IPS DF 19.7 (cell line): ENCODE data around the gene SLC38A10.
A peak's percentile ranks its signal among the peaks of the same experiment; 100 is the strongest.

Experiments used
- DNase-seq: peaks from one replicate; pipeline ENCODE4 v3.0.0-alpha.2; 2013; ENCODE audit warnings: low read depth, low spot score

The SLC38A10 gene

DNA sequence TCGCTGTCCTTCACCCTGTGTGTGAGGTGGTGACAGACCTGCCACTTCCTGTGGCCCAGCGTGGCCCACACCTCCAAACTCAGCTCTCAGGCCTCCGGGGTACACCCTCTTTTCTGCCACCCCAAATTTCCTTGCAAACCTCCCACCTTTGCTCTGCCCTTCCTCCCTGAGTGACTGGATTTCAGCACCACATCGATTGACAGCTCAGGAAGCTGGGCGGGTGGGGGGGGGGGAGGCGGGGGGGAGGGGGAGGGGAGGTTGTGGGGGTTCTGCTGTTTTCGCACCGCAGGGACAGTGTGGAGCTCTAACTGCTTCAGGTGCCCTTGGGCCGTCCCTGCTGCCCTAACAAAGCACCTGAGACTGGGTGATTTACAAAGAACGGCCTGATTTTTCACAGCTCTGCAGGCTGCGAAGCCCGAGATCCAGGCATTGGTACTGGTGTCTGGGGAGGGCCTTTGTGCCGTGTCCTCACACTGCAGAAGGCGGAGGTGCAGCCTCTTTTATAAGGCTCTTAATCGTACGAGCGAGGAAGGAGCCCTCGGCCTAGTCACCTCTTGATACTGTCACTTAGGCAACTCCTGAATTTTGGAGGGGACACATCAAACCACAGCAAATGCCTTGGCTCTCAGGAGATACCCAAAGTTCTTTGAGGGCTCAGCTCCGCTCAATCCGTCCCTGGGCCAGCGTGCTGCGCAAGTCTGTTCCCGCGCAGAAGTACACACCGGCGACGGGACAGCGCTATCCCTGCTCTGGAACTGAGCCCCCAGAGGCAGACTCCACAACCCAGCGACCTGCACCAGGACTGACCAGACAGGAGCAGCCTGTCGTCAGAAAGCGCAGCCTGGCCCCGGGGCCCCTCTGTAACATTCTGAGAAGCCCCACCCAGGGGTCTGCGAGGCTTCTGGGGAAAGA, 52.4 kb downstream of the SLC38A10 start:
- DNase-seq, result no peak

DNA sequence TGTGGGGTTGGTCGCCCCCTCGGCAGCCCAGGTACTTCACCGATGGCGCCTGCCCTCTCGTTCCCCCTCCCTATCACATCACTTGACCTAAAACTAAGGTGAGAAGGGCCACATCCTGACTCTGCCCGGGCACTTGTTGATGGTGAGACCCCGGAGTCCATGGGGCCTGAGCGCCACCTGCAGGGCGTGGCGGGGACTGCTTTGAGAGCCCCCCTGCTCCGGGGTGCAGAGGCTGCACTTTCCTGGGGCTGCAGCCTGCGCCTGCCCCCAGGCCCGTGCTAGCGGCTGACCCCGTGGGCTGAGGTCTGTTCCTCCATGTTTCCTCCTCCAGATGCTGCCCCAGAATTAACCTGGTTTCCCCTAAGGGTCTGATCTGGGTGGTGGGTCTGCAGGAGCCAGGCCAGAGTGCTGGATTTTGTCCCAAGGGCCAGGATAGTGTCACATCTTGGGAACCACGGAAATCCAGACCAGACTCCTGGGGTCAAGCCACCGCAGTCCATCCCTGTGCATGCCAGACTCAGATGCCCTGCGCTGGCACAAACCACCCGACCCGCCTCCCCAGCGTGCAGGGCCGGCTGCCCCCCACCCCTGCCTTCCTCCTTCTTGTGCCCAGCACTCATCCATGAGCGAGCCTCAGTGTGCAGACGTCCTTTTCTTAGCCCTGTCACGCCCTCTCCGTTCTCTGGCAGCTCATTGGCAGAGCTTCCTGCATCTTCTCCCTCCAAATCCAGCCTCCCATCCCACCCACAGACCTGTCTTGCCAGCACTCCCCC, 53.3 kb downstream of the SLC38A10 start:
- DNase-seq, result peak; percentile 42

DNA sequence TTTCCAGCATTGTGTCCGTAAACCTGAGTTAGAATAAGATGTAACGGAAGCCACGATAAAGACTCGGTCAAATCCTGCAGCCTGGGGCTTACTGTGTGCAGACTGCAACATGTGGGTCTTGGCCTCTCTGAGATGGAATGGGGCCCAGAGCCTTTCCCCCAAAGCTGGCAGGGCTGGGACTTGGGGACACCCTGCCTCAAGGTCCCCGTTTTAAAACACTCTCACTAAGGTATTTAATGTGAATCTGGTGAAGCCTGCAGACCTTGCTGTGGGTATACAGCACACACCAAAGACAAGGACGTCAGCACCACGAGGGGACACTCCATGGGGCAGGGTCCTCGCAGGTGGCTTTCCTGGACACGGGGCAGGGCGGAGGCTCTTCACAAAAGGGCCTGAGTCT, 53.9 kb downstream of the SLC38A10 start:
- DNase-seq, result no peak

DNA sequence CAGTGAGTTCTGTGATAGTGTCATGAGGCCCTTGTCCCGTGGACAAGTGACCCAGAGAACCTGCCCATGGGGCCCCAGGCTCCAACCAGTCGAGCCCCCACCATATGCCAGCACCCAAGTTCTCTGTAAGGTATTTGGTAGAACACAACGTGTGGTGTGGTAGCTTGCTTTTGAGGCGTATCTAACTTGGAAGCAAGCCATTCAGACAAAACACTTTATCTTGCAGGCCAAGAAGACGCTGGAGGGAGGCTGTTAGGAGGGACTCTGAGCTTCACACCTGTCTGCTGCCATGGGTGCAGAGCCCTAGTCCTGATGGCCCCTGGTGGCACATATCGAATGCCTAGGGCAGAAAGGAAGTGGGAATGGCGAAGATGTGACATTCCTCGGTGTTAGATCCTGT, 54.3 kb downstream of the SLC38A10 start:
- no peak for DNase-seq

DNA sequence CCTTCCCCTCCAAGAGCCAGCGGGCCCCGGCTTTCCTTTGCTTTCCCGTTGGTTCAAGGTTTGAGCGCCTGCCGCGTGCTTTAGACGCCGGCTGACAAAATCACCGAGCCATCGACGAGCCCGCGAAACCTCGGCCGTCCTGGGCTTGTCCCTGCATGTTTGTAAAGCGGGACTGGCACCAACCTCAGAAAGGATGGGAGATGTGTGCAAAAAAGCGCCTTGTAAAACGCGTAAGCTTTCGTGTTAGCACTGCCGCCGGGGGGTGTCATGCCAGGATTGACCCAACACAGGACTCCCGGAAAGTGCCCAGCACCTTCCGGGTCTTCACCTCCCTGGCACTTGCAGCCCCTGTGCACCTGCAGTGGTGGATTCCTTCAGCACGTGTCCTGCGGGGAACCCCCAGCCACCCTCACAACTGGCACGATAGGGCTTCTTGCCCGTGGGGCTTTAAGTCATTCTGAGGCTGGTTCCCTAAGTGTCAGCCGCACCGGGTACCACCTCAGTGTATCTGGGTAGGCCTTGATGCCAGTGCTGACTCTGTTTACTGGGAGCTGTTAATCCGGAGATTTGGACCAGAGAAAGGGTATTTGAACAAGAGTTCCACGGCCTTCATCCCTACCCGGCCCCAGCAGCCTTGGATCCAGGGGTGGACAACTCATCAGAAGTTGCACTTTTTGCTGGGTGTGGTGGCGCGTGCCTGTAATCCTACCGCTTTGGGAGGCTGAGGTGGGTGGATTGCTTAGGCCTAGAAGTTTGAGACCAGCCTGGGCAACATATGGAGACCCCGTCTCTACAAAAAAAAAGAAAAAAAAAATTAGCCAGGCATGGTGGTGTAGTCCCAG, 55.2 kb downstream of the SLC38A10 start:
- DNase-seq, result no peak

DNA sequence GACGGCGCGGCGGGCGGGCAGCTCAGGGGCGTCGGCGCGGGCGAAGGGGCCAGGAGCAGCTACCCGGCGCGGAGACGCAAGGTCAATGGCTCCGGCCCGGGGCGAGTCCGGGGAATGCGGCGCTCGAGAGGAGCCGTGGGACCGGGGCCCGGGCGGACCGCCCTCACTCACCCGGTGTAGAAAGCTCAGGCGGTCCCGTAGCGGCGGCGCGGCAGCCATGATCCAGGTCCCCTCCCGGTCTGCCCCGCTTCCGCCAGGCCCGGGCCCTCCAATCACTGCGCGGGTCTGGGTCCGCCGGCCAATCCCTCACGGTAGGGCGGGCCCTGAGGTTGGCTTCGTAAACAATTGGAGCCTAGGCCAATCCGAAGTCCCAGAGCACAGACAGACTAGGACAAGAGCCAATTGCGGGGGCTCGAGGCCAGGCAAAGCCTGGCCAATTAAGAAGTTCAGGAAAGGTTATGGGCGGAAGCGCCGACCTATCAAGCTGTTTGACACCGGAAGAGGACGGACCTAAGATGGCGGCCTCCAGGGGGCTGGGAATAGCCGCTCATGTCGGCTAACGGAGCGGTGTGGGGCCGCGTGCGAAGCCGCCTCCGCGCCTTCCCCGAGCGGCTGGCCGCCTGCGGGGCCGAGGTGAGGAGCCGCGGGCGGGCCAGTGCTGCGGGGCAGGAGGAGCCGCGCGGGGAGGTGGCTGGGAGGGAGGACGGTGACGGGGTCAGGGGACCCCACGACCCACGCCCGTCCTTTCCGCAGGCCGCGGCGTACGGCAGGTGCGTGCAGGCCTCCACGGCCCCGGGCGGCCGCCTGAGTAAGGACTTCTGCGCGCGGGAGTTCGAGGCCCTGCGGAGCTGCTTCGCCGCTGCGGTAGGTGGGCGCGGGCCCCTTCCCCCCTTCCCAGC, 56.0 kb downstream of the SLC38A10 start, which contains the start of the genes NDUFAF8 and TEPSIN:
NDUFAF8 (plus strand) TSS at position 504 of the 899 bp plus-strand sequence; CDS start at position 550, 46 bp downstream.
TEPSIN (minus strand) TSS at position 241 of the 899 bp plus-strand sequence; CDS start at position 219, 22 bp downstream.
- DNase-seq, result peak; percentile 97

DNA sequence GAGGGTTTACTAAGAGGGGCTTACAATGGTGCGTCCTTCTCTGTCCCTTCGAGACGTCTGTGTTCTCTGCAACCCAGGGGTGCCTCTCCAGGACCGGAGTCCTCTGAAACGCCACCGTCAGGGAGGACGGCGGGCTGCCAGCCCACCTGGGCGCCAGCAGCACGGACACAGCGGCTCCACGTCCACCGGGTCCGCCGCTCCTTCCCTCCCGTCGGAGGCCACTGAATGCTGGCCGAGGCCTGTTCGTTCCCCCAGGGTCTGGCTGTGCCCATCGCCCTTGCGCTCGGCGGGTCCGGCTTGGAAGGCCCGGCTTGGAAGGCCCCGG, 56.7 kb downstream of the SLC38A10 start:
- DNase-seq, result no peak

DNA sequence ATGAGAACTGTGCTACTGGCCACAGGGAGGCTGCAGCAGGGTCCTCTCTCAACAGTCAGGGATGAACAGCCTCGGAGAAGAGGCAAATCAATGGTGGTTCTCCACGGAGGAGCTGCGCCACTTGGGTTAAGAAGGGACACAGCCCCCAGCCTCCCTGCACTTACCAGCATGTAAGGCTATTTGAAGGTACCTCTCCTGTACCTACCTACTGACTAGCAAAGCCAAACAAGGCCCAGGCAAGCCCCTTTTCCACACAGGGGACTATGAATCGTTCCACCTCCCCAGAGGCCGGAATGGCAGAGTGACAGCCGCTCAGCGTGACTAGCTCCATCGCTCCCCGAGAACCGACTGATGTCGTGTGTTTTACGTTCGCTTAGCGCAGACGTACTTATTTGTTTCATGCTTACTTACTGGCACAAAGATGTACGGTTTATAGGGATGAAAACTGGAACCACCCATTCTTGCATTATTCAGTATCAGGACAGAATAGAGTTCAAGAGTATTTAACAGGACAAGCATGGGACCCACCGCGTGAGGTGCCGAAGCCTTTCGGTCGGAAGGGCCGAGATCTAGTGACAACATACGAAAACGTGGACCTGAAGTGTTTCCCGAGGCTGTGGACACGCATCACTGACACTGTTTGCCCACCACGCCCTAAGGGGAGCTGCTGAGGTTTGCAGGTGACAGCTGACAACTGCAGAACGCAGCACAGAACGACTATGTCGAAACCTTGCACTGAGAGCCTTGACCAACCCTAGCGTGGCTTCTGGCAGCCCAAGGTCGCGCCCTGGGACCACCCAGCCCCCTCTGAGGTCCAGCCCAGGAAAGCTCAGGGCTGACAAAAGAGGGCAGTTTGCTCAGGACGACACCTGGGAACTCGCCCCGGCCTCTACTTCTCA, 57.3 kb downstream of the SLC38A10 start:
- DNase-seq, result no peak

DNA sequence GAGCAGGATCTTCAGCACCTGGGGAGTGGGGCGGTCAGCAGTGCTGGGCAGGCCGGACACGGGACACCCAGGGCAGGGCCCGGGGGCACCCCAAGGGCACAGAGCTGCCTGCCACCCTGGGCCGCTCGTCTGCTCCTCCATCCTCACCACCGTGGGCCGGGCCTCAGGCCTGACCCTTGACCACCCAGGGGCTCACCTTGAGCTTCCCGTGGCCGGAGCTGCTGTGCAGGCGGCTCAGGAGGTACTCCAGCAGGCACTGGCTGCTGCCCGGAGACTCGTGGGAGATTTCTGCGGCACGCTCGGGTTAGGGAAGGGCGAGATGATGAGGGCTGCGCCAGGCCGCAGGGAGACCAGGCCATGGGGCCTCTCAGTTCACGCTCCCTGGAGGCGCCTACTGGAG, 58.3 kb downstream of the SLC38A10 start:
- no peak for DNase-seq

DNA sequence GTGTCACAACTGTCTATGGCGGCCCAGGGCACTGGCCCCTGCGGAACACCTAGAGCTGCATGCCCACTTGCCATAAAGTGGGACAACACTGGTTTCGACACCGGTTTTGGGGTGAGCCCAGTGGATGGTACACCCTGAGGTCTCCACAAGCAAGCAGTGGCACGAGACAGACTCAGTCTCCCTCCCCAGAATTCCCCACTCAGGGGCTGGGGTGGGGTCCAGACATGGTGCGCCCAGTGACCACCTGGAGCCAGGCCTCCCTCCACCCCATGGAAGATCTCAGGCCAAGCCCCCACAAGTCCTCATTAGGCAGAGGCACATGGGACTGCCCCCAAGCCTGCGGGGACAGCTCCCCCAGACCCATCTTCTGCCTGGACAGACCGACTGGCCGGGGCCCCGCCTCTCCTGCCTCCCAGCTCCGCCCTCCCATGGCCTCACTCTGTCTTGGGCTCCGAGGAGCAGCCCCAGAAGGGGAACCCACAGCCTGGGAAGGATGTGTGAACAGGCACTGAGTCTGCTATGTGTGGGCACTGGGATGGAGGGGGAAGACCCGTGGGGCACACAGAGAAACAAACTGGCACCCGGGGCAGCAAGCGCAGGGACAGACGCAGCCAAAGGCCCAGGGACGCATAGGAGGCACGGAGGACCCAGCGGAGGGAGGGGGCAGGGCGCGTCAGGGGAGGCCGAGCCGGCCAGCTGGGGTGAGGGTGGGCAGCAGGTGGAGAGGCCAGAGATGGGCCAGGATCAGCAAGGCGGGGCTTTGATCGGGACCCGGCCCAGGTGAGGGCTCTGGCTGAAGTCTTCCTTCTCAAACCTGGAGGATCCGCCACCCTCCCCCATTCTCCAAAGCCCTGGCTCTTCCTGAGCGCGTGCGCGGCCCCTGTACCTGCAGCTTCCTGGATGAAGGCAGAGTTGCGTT, 59.0 kb downstream of the SLC38A10 start:
- DNase-seq, result no peak

DNA sequence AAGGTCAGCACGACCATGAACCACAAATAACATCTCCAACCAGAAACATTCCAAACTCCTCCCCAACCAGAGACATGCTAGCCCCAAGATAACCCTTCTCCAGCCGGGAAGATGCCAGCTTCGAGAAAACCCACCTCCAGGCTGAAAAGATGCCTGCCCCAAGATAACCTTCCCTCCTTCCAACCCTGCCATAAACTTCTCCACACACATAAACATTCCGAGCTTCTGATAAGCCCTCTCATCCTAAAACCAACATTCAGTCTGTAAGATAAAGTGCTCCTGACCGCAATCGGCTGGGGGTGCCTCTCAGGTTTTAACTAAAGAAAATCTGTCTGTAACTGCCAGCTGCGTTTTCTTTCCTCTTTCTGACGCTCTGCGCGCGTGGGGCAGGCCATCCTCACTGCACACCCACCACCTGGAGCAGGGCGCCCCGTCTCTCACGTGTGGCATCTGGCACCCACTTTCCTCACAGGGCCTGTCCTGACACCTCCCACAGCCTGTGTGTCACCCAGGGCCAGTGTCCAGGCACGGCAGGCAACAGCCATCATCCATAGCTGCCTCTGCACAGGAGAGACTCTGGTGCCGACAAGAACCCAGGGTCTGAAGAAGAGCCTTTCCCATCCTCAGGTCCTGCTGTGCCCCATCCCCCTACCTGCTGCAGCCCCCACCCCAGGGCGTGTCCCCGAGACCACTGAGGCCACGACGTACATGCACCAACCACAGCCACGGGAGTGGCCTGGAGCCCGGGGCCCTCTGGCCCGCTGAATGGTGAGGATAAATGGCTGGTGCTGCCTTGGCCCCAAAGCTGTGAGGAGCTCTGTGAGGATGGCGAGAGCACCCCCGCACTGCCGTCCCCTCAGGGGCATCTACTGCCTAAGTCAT, 59.9 kb downstream of the SLC38A10 start:
- DNase-seq, result no peak

DNA sequence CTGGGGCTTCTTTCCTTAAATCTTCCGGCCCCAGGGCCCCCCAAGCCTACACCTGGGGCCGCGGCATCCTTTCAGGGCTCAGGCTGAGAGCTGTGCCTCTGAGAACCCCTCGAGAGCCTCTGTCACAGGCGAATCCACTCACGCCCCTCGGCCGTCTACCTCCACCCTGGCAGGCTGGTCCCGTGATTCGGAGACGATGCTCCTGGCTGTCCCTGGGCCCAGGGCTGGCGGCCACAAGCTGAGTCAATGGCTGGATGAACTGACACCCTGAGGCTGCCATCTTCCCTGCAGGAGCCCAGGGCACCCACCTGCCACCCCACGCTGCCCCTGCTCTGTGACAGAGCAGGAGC, 60.6 kb downstream of the SLC38A10 start:
- DNase-seq, result no peak

DNA sequence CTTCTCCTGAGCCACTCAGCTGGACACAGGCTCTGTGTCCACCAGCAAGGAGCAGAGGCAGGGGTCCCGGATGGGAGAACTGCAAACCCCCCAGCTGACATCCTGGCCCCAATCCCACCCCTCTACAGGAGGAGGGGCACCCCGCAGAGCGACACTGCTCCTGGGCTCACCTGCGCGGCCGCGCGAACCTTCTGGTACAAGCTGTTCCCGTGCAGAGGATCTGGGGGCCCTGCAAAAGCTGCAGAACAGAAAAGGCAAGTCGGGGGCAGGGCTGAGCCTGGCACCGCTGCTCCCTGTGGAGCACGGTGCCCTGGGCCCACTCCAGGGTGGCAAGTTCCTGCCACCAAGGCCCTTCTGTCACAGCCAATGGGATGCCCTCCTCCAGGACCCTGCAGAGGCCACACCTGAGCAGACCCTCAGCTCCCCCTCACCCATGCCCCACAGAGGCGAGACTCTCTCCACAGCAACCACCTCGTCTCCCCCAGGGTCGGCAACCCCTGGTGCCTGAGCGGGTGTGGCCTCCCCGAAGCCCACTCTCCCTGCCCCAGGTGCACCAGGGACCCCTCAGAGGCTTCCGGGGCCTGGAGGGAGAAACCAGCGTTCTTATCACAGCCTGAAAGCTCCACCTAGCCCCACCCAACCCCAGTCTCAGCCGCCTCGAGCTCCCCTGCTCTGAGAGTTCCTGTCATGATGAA, 61.1 kb downstream of the SLC38A10 start:
- DNase-seq, result no peak

DNA sequence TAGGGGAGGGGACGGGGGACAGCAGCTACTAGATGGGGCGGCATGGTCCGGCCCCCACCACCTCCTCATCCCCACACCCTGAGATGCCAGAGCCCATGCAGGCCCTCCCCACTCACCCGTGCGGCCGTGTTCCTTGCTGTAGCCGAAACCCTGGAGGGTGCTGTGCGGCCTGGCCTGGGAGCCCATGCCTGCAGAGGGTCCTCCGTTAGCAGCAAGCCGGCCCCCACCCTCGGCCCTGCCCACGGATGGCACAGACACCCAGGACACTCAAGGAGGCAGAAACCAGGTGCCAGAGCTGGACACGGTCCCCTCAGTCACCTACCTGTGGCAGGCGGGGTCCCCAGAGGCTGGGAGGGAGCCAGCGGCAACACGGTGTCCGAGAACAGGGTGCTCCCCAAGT, 61.8 kb downstream of the SLC38A10 start:
- no peak for DNase-seq

DNA sequence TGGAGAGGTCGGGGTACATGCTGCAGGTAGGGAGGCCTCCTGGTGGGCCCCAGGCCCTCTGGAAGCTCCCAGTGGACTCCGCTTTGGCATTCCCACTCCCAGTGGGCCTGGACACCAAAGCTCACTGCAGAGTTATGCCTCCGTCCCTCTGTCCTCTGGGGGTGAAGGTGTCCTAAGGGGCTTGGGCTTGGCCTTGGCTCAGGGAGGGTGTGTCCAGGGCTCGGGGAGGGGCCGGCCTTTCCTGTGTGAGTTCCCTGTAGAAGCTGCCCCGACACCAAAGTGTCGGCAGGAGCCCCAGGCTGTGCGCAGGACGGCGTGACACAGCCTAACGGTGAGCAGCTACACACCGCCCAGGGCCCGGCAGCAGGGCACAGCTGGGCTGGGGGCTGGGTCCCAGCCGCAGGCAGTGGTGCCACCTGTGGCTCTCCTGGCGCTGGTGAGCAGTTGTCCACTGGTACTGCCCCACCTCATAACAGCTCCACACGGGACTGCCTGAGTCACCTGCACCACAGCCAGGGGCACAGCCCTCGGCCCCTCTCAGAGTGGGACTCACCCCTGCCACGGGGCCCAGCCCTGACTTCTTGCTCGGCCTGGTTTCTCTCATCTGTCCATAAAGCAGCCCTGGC, 62.4 kb downstream of the SLC38A10 start:
- DNase-seq, result no peak

DNA sequence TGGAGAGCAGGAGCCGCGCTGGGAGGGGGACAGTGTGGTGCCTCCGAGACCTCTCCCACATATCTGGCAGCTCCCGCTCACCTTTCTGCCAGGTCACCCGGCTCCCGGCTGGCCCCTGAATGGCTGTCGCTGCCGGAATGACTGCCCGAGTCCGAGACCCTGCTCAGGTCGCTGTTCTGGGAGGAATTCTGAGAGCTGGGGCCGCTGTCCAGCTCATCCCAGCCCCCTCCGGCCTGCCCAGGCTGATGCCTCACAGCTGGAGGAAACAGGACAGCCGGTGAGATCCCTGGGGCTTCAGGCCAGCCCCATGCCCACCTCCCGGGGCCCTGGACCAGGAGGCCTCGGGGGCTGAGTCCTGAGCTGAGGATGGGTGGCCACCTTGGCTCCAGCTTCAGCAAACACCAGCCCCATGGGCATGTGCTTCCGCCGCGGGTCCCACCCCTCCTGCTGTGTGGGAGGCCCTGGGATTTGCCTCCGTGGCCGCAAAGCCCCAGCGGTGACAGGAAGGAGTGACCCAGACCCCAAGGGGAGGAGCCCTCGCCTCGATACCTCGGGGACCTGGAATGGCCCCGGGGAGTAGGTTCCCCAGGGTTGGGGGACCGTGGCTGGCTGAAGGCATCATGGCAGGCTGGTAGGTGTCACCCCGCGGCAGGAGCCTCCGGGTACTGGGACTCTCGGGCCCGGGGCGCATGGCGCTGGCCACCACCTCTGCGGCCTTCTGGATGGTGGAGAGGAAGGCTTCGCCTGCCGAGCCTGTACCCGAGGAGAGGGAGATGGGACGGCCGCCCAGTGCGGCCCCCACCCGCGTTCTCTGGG, 63.1 kb downstream of the SLC38A10 start:
- no peak for DNase-seq
